HG03520 (cell line): ENCODE results near the gene PPP1R13L.

Experiments used
- ATAC-seq: cut with Tn5 transposase; IDR thresholded peaks from one replicate; pipeline ENCODE4 v1.9.1; 2021; ENCODE audit warnings: mild to moderate bottlenecking, moderate library complexity; ENCODE audit not compliant: unreplicated experiment

Gene PPP1R13L, protein sequence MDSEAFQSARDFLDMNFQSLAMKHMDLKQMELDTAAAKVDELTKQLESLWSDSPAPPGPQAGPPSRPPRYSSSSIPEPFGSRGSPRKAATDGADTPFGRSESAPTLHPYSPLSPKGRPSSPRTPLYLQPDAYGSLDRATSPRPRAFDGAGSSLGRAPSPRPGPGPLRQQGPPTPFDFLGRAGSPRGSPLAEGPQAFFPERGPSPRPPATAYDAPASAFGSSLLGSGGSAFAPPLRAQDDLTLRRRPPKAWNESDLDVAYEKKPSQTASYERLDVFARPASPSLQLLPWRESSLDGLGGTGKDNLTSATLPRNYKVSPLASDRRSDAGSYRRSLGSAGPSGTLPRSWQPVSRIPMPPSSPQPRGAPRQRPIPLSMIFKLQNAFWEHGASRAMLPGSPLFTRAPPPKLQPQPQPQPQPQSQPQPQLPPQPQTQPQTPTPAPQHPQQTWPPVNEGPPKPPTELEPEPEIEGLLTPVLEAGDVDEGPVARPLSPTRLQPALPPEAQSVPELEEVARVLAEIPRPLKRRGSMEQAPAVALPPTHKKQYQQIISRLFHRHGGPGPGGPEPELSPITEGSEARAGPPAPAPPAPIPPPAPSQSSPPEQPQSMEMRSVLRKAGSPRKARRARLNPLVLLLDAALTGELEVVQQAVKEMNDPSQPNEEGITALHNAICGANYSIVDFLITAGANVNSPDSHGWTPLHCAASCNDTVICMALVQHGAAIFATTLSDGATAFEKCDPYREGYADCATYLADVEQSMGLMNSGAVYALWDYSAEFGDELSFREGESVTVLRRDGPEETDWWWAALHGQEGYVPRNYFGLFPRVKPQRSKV

DNA sequence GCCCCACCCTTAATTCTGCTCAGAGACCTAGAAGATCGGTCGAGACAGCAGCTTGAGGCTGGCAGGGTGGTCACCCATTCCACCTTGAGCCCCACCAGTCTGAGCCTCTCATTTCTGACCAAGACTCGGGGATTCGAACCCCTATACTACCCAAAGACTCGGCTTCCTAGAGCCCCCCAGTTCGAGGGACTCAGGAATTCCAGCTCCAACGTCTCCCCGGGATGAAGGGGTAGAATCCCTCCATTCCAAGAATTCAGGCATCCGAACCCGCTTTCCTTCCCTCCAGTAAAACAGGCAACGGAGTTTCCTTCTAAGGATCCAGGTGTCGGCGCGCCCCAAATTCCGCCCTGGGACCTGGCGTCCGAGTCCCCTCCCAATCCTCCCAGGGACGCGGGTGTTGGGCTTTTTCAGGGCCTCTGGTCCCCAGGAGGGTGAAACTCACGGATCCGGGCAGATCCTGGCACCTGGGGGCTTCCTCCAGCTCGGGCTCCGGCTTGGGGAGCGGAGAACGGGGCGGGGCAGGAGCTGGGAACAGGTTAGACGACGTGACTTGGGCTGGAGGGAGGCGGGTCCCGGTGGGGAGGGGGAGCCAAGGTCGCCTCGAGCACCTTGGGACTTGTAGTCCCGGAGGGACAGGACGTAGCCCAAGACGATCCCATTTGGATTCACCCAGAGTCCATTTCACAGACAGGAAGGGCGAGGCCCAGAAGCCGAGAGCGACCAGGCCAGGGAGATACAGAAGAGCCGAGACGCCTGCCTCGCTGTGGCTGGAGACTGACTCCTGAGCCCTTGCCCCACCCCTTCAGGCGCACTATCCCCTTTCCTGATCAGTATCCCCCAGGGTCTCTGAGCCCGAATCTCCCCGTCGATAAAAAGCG is at the start of gene PPP1R13L:
TSS of gene PPP1R13L (minus strand) at position 513 of the 878 bp plus-strand sequence. CDS start 6,751 bp downstream, outside the sequence.
- no peak for ATAC-seq

DNA sequence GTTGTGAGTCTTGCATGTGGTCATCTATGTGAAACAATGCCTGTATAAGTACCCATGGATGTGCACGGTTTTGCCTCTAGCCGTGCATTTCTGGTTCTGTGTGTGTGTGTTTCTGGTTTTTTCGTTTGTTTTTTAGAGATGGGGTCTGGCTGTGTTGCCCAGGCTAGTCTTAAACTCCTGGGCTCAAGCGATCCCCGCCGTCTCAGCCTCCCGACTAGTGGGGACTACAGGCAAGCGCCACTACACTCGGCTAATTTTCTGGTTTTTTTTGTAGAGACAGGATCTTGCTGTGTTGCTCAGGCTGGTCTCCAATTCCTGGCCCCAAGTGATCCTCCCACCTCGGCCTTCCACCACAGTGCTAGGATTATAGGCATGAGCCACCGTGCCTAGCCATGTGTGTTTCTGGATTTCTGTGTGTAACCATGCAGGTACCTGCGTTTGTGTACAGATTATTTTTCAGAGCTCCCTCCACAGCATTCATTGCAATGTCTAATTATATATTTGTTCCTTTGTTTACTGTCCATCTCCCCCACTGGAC is 47.0 kb upstream of the PPP1R13L start:
- ATAC-seq: no peak

DNA sequence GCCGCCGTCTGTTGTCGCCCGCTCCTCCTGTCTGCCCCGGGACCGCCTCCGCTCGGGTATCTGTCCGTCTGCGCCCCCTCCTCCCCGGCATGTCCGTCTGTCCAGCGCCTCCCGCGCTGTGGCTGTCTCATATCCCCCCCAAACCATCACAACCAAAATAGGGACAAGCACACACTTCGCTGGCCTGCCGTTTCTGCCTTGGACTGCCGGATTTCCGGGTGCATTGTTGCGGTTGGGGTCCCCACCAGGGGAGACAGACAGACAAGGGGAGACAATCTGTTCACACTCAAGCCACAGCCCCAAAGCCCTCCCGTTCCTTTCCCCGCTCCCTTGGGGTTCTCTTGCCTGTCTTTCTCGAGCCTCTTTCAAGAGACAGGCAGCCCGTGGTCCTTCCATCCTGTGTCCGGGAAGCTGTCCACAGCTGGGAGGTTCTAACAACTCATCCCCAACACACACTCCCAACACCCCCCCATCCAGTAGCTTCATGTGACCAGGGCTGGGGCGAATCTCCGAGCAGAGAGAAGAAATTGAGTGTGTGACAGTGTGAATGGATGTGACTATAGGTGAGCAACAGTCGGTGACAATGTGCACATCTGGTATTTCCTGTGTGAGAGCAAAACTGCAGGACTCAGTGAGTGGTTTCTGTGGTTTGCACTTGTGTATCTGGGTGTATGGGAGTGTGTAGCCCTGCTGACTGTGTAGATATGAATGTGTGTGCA is 46.4 kb upstream of the PPP1R13L start:
- no peak for ATAC-seq

DNA sequence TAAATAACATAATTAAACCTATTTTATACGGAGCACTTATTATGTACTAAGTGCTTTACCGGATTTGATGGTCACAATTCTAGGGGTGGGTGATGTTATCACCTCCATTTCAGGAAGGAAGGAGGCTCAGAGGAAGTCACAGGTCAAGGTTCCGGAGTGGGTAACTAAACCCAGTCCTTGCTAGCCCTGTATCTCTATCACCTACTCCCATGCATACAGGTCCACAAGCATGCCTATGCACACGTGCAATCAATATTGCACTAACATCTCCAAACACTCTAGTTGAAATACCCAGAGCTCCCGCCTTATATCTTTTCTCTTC is 45.1 kb upstream of the PPP1R13L start:
- ATAC-seq: no peak

DNA sequence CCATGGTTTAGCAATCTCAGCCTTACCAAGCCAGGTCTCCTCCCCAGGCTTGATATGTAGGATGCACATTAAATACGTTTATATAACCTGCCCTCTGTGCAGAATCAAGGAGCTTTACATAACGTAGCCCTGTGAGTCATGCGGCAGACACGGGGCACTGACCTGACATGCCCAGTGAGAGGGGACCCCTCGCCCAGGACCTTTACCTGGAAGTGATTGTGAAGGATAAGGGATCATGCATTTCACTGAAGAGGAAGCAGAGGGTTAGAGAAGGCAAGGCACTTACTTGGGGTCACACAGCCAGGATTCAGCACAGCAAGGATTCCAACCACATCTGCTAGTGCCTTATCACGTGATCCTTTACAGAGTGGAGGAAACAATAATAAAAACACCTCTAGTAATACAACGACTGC is 44.0 kb upstream of the PPP1R13L start:
- ATAC-seq: no peak

DNA sequence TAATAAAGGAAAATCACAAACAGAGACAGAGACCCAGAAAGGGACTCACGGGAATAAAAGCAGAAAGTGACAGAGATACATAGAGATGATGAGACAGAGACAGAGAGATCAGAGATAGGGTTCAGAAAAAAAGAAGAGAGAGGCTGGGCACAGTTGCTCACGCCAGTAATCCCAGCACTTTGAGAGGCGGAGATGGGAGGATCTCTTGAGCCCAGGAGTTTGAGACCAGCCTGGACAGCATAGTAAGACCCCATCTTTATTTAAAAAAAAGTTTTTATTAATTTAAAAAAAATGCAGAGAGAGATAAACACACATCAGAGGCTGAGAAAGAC is 43.5 kb upstream of the PPP1R13L start:
- ATAC-seq: no peak

DNA sequence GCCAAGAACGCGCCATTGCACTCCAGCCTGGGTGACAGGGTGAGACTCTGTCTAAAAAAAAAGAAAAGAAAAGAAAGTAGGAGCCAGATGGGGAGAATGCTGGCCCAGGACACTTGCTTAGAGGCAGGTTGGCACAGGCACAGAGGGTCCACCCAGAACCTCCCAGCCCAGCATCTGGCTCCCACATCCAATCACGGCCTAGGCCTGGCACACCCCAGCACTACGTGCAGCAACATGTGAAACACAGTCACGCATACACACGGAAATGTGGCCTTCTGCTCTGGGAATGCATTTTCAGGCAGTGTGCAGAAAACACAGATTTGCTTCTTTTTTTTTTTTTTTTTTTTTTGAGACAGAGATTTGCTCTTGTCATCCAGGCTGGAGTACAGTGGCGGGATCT is 42.1 kb upstream of the PPP1R13L start:
- ATAC-seq: no peak

DNA sequence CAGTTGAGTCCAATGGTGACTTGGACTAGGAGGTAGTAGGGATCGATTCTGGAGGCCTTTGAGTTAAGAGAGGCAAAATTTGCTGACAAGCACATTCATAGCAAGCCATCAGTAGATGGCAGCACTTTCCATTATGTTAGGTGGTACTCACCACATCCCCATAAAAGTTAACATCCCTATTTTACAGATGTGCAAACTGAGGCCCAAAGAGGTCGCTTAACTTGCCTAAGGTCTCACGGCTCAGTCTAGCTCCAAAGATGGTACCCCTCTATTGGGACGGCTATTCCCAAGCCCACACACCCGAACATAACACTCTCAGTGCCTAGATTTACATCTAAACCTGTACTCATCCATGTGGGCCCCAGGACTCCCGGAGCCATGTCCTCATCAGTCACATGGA is 41.4 kb upstream of the PPP1R13L start:
- ATAC-seq: no peak

DNA sequence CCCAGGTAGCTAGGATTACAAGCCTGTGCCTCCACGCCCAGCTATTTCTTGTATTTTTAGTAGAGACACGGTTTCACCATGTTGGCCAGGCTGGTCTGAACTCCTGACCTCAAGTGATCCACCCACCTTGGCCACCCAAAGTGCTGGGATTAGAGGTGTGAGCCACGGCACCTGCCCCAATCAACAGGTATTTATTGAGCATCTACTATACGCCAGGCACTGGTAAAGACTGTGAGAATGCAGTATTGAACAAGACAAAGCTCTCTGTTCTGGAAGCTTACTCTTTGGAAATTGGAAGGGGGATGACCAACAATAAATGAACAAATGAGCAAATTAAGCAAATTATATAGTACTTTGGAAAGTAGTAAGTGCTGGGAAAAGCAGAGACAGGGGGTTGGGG is 40.3 kb upstream of the PPP1R13L start:
- no peak for ATAC-seq

DNA sequence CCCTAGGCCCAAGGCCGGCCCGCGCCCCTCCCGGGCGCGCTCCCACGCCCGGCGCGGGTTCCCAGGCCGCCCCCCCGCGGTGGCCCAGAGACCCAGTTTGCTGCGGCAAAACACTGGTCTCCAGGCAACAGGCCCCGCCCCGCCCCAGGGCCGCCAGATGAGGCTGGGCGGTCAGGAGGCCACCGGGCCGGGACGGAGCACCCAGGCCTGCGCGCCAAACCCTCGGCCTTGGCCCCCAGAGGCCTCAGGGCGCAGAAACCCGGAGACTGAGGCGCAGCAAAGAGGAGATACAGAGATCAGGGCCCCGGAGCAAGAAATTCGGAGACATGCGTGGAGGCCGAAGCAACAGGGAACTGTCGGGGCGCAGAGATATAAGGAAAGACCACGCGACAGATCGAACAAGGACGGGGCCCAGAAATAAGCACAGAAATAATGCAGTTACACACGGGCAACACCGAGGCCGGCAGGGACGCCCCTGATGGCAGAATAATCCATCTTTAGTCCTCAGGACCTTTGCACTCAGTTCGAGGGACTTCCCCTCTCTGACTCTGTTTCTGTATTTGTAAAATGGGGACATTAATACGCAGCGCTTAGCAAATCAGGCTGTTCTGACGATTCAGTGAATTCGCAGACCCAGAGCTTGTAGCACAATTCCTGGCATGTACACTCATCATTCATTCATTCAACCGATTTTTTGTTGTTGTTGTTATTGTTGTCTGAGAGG is 39.6 kb upstream of the PPP1R13L start:
- ATAC-seq: no peak

DNA sequence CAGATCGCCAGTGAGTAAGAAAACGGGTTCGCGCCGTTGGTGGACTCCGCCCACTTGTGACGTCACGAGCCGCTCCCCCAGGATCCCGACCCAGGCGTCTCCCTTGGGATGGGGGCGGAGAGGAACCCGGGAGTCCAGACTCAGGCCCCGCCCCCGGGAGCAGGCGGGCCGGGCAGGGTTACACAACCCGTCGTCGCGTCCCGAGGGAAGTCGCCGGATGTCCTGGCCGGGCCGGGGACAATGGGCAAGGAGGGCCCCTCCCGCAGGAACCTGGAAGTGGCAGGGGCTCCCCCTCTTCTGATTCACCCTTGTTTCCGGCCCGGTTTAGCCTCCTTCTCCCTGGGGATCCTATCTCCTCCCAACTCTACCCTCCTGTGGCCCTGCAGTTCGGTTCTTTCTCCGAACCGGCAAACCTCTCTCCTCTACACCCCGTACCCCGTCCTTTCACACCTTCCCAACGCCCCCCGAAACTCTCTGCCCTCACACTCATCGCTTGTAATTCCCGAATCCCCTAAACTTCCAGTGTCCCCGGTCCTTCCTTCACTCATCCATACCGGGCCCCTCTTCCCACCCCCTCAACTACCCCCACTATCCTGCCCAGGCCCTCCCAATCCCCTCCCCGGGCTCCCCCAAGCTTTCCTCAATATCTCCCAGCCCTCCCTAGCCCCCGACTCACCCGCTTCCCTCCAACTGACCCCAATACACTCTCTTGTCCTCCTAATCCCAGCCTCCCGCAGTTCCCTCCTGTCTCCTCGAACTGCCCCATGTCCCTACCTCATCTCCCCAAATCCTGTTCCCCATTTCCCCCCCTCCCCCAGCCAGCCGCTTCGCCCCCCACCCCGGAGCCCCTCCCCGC is 38.8 kb upstream of the PPP1R13L start:
- no peak for ATAC-seq

DNA sequence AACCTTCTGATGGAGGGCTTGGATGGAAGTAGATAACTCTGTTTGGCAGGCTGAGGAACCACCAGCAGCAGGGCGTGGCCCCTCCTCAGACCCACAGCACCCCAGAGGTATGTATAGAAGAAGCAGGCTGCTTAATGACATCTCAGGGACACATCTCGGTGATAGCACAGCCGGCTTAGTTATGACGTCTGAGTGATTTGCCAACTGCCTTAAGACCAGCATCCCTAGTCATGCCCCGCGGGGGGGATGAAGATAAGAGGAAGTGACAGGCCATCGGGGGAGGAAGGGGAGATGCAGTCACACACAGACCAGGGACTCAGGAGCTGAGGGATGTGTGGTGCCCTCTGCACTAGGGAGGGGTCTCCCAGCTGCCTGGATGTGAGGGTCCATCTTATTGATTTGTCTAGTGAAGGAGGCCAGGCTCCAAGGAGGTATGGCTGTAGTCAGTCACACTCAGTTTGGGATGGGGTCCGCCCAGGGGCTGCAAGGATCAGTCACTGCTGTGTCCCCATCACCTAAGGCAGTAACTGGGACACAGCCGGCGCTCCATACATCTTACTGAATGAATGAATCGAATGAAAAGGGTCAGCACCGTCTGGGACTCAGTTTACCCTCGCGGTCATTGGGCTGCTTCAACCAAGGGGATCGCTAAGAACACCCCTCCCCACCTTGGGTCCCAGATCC is 38.1 kb upstream of the PPP1R13L start:
- no peak for ATAC-seq

DNA sequence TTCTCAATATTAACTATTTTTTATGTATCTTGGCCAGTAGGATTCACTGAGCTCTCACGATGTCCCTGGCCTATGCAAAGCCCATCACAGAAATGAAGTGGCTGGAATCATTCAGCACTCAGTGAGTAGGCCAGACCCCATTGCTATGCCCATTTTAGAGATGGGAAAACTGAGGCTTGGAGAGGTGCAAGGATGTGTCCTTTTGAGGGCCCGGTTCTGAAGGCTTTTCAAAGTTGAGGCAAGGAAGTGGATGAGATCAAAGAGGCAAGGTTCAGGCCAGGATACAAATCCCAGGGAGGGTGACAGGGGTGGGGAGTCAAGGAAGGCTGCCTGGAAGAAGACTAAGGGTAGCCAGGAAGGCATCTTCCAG is 37.5 kb upstream of the PPP1R13L start:
- no peak for ATAC-seq

DNA sequence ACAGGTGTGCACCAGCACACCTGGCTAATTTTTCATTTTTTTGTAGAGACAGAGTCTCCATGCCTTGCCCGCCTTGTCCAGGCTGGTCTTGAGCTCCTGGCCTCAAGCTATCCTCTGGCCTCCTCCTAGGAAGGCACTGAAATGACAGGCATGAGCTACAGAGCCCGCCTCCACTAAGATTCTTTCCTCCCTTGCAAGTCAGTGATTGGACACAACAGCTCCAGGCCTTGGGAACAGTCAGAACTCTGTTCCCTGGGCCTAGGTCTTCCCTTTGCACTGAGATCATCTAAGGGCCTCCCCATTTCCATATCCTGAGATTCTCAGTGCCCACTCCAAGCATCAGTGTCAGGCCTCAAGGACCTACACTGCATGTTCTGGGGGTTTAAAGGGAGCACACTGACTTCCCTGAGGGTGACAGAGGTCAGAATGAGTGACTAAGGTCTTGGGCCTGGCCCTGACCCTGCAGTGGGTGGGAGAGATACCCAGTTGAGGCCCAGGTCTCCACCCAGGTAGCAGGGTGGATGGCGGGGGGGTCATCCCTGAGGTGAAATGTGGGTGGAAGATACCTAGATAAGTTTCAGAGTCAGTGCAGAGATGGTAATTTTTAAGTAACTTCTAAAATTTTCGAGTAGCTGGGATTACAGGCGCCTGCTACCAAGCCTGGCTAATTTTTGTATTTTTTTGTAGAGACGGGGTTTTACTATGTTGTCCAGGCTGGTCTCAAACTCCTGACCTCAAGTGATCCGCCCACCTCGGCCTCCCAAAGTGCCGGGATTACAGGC is 36.2 kb upstream of the PPP1R13L start:
- ATAC-seq: no peak

DNA sequence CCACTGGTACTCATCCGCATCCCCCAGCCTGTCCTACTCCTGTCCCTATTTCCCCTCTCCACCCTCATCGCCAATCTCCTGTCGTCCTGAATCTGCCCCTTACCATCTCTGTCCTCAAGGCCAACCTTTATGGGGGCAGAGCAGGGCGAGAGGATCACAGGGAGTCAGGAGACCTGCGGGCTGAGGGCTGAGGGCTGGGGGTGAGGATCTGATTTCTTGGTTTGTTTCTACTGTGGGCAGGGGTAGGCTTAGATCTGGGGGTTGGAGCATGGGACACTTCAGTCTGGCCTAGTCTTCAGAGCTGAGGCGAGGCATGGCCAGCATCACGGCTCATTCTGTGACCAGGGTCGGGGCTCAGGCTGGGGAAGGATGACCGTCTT is 35.4 kb upstream of the PPP1R13L start:
- ATAC-seq: no peak

DNA sequence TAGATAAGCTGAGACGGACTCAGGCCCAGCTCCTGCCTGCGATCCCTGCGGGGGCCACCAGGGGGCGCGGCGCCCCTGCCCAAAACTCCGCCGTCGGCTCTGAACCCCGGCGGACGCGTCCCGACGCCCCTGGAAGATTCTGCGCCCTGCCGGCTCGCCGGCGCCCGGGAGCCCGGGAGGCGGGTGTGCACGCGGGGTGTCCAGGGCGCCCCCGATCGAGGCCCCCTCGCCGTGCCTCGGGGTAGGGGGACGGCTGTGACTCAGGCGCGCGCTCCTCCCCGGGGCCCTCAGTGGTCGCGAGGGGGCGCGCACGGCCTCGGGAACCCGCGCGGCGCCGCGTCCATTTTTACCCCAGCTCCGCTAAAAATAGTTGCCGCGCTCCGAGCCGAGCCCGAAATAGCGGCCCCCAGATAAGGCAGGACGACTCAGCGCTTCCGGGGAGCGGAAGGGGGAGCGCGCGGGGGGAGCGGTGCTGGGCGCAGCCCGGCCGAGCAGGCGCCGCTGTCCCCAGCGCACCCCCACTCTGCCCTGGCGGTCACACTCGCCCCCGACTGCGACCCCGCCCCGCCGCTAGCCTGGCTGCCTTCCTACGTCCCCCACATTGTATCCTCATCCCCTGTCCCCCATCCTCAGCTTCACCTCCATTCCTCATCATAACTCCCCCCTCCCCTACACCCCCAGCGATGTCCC is 34.8 kb upstream of the PPP1R13L start:
- peak; percentile 51 for ATAC-seq

DNA sequence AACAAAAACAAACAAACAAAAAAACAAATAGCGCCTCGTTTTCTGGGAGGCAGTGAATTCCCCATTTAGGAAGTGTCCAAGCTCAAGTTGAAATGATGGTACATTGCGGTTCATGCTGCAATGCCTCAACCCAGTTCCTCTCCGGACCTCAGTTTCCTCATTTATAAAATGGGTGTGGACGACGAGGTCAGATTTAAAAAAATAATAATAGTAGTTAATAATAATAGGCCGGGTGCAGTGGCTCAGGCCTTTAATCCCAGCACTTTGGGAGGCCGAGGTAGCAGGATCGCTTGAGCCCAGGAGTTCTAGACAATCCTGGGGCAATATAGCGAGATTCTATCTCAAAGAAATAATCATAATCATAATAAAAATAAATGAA is 34.3 kb upstream of the PPP1R13L start:
- ATAC-seq: no peak
